HepG2 (cell line): ENCODE measurements around the gene SNAPIN. TPM values are rescaled to one million over a fixed set of nuclear protein-coding genes. Genes with fewer than 3 reads are reported as not detected.
A peak's percentile ranks its signal among the peaks of the same experiment; 100 is the strongest.

ENCODE experiments used
- ARHGAP35 ChIP-seq: sonication (generic); formaldehyde crosslinking; IDR thresholded peaks from 2 replicates; pipeline ENCODE4 v1.9.0; 2022; ENCODE audit warnings: mild to moderate bottlenecking, inconsistent platforms, moderate library complexity, missing genetic modification reagents, borderline replicate concordance
- ATF5 ChIP-seq: sonication (generic); formaldehyde crosslinking; IDR thresholded peaks from 2 replicates; pipeline ENCODE4 v1.4.0; 2020; ENCODE audit warnings: mild to moderate bottlenecking, low read depth, missing genetic modification reagents
- CBX5 ChIP-seq: sonication (generic); formaldehyde crosslinking; IDR thresholded peaks from 2 replicates; pipeline ENCODE4 v1.4.0; 2020; ENCODE audit warnings: missing genetic modification reagents, borderline replicate concordance
- DDIT3 ChIP-seq: sonication (generic); formaldehyde crosslinking; IDR thresholded peaks from 2 replicates; pipeline ENCODE4 v1.4.0; 2020; ENCODE audit warnings: mild to moderate bottlenecking, missing genetic modification reagents
- FOXO1 ChIP-seq: sonication (generic); formaldehyde crosslinking; IDR thresholded peaks from 2 replicates; pipeline ENCODE4 v1.4.0; 2020; ENCODE audit warnings: missing genetic modification reagents
- GTF3A ChIP-seq: sonication (generic); formaldehyde crosslinking; conservative IDR thresholded peaks from 2 replicates; pipeline ENCODE4 v1.4.0; 2020; ENCODE audit warnings: mild to moderate bottlenecking, missing genetic modification reagents
- LCORL ChIP-seq, 2 experiments: fragments of 450-650 bp in 1 of 2; sonication (generic) in 1 of 2; formaldehyde crosslinking in 1 of 2; IDR thresholded peaks; 2 replicates each; pipeline versions ENCODE4 v1.5.0 to v1.6.1; 2017 to 2020; ENCODE audit warnings: antibody characterized with exemption in 1 of 2, missing genetic modification reagents in 1 of 2
- MED1 ChIP-seq: sonication (generic); formaldehyde crosslinking; IDR thresholded peaks from 2 replicates; pipeline ENCODE4 v1.4.0; 2020; ENCODE audit warnings: missing genetic modification reagents
- MIXL1 ChIP-seq: IDR thresholded peaks from 2 replicates; pipeline ENCODE4 v1.6.1; 2016
- PHF5A ChIP-seq: IDR thresholded peaks from one replicate; pipeline ENCODE4 v1.6.1; 2018; ENCODE audit warnings: low read depth, missing genetic modification reagents; ENCODE audit not compliant: unreplicated experiment
- RBM39 ChIP-seq: fragments of 200-400 bp; formaldehyde crosslinking; IDR thresholded peaks from one replicate; pipeline ENCODE4 v1.6.1; 2018; ENCODE audit warnings: antibody characterized with exemption, mild to moderate bottlenecking, low read depth, low read length; ENCODE audit not compliant: poor library complexity, severe bottlenecking
- RERE ChIP-seq: IDR thresholded peaks from 2 replicates; pipeline ENCODE4 v1.6.1; 2016; ENCODE audit warnings: low read depth, missing genetic modification reagents, missing compliant biosample characterization
- SMAD9 ChIP-seq: sonication (generic); formaldehyde crosslinking; IDR thresholded peaks from 2 replicates; pipeline ENCODE4 v1.5.1; 2020; ENCODE audit warnings: mild to moderate bottlenecking, missing genetic modification reagents
- TCF7 ChIP-seq: sonication (generic); IDR thresholded peaks from 2 replicates; pipeline ENCODE4 v1.6.1; 2016; ENCODE audit warnings: antibody characterized with exemption, low read depth
- TOE1 ChIP-seq: sonication (generic); formaldehyde crosslinking; IDR thresholded peaks from 2 replicates; pipeline ENCODE4 v1.4.0; 2020; ENCODE audit warnings: mild to moderate bottlenecking, missing genetic modification reagents
- ZNF256 ChIP-seq: sonication (generic); formaldehyde crosslinking; conservative IDR thresholded peaks from 2 replicates; pipeline ENCODE4 v1.4.0; 2020; ENCODE audit warnings: missing genetic modification reagents
- ZNF276 ChIP-seq: sonication (generic); formaldehyde crosslinking; IDR thresholded peaks from 2 replicates; pipeline ENCODE4 v1.4.0; 2020; ENCODE audit warnings: mild to moderate bottlenecking, low read depth, missing genetic modification reagents
- ZNF616 ChIP-seq: sonication (generic); formaldehyde crosslinking; IDR thresholded peaks from 2 replicates; pipeline ENCODE4 v1.5.0; 2020; ENCODE audit warnings: low read depth, mild to moderate bottlenecking, missing genetic modification reagents
- ZNF660 ChIP-seq: sonication (generic); formaldehyde crosslinking; IDR thresholded peaks from 2 replicates; pipeline ENCODE4 v1.5.1; 2020; ENCODE audit warnings: mild to moderate bottlenecking, low read depth, missing genetic modification reagents, borderline replicate concordance
- ZNF720 ChIP-seq: sonication (generic); formaldehyde crosslinking; IDR thresholded peaks from 2 replicates; pipeline ENCODE4 v1.4.0; 2020; ENCODE audit warnings: missing genetic modification reagents
- ZNF891 ChIP-seq: sonication (generic); formaldehyde crosslinking; IDR thresholded peaks from 2 replicates; pipeline ENCODE4 v1.5.0; 2020; ENCODE audit warnings: mild to moderate bottlenecking, missing genetic modification reagents
- polyA plus RNA-seq, 8 experiments: library from polyadenylated mRNA; depleted of rRNA in 3 of 8; stranded (reverse) in 7 of 8; unstranded in 1 of 8; fragments of >200 nt; fragmentation: Illumina TruSeq in 4 of 8; extraction: Trizol in 4 of 8; gene quantifications; 2 replicates each; pipeline versions ENCODE4 v1.2.1 to v1.2.3, GENCODE V29; 2011 to 2016; ENCODE audit warnings: low read depth in 4 of 8, missing spikeins in 1 of 8, mixed read lengths in 1 of 8; ENCODE audit not compliant: insufficient read depth in 1 of 8
- total RNA-seq, 5 experiments: library from RNA; depleted of rRNA; stranded (reverse); fragments of >200 nt; fragmentation: Illumina TruSeq; extraction: Trizol; gene quantifications; 2 replicates each; pipeline ENCODE4 v1.2.3, GENCODE V29; 2016; ENCODE audit warnings: low read depth in 1 of 5

Gene SNAPIN
- total and polyA plus RNA-seq, 2 of the 13 experiments (the other 11 are each of a cell fraction or from before 2014, with no cell fraction given): 23.9 to 25.7 TPM

GRCh38 chr1:153612755-153613331 is 45.7 kb upstream of the SNAPIN start, which contains the start of gene S100A16 (continued):
- TF ChIP-seq ZNF660 (CRISPR knock-in tag): no peak
- TF ChIP-seq SMAD9 (CRISPR knock-in tag): no peak
- TF ChIP-seq ATF5 (CRISPR knock-in tag): no peak
- TF ChIP-seq ZNF256 (CRISPR knock-in tag): no peak
- no peak for TF ChIP-seq DDIT3 (CRISPR knock-in tag)
- no peak for TF ChIP-seq TCF7
- no peak for TF ChIP-seq PHF5A
- TF ChIP-seq ZNF720 (CRISPR knock-in tag): no peak
- TF ChIP-seq LCORL (IDR thresholded peaks at IDR 0.05): no peak
- TF ChIP-seq LCORL (CRISPR knock-in tag; IDR thresholded peaks at IDR 0.05): peak; percentile 64; the same call in 1 of the 2 replicates
- peak; percentile 54; the same call in 1 of the 2 replicates for TF ChIP-seq MED1 (CRISPR knock-in tag)
- peak; percentile 75 for TF ChIP-seq RBM39
- TF ChIP-seq ZNF616 (CRISPR knock-in tag): no peak
- TF ChIP-seq ARHGAP35 (CRISPR knock-in tag): no peak
- TF ChIP-seq ZNF276 (CRISPR knock-in tag): 0 out of 2 replicates have a peak, but pooled peaks have one; percentile 47
- no peak; the same call in 1 of the 2 replicates for TF ChIP-seq FOXO1 (CRISPR knock-in tag)
- no peak for TF ChIP-seq TOE1 (CRISPR knock-in tag)
- 0 out of 2 replicates have a peak, but pooled peaks have one; percentile 19 for TF ChIP-seq MIXL1 (CRISPR knock-in tag)
- no peak for TF ChIP-seq ZNF891 (CRISPR knock-in tag)
- TF ChIP-seq CBX5 (CRISPR knock-in tag): no peak
- TF ChIP-seq RERE (CRISPR knock-in tag): no peak
- TF ChIP-seq GTF3A (CRISPR knock-in tag): peak; percentile 65; the same call in 1 of the 2 replicates
